Measurements from ENCODE around the gene PIK3R4.

PIK3R4 gene

DNA sequence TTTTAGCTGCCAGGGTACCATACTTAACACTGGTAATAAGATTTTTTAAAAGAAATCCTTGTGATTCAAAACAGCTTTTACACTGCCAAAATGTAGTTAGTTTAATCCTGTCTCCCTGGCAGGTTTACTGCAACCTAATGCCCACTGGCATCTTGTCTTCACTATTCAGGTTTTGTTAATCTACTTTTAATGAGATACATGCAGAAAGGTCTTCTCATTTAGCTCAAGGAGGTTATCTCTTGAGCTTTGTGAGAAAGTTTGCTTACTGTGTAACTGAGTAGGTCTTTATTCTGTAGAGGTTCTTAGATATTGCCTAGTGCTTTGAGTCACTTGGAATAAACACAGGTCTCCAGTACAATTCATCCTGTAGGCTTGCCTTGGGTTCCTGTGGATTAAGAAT lies 110.7 kb downstream of the PIK3R4 start:
- DNase-seq (ENCODE audit: low read depth): no peak
- no peak overlapping the region for H3K4me3 ChIP-seq (replicated peaks; ENCODE audit: low read depth, low read length)
- TF ChIP-seq, protein P1, sequence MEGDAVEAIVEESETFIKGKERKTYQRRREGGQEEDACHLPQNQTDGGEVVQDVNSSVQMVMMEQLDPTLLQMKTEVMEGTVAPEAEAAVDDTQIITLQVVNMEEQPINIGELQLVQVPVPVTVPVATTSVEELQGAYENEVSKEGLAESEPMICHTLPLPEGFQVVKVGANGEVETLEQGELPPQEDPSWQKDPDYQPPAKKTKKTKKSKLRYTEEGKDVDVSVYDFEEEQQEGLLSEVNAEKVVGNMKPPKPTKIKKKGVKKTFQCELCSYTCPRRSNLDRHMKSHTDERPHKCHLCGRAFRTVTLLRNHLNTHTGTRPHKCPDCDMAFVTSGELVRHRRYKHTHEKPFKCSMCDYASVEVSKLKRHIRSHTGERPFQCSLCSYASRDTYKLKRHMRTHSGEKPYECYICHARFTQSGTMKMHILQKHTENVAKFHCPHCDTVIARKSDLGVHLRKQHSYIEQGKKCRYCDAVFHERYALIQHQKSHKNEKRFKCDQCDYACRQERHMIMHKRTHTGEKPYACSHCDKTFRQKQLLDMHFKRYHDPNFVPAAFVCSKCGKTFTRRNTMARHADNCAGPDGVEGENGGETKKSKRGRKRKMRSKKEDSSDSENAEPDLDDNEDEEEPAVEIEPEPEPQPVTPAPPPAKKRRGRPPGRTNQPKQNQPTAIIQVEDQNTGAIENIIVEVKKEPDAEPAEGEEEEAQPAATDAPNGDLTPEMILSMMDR (IDR thresholded peaks at IDR 0.05; ENCODE audit: low read length, missing control alignments): no peak

DNA sequence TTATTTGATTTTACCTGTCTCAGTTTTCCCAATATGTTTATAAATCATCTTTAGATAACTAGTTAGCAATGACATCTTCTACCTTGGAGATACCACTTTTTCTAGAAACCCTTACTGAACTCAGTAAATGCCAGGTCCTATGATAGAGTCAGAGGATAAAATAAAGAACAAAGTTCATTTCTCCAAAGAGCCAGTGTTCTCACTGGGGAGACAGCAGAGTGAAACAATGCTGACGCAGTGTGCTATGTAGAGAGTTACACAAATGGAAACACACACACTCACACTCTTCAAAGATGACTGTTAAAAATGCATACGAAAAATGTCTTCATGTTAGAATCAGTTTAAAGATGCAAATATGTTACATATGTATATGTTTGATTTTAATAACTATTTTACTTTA lies 111.3 kb downstream of the PIK3R4 start:
- TF ChIP-seq, protein P1 (IDR thresholded peaks at IDR 0.05; ENCODE audit: low read length, missing control alignments): no peak
- H3K4me3 ChIP-seq (replicated peaks; ENCODE audit: low read depth, low read length): no peak overlapping the region
- DNase-seq (ENCODE audit: low read depth): no peak

All from fibroblast of pulmonary artery (primary cell).